GM12873 (cell line): ENCODE measurements around the gene ZBTB7B.

ENCODE experiments used
- TF ChIP-seq, protein P1 (sequence below): IDR thresholded peaks from 2 replicates; pipeline ENCODE4 v1.5.1; 2012; ENCODE audit warnings: low read depth, mild to moderate bottlenecking, moderate library complexity, low read length, control low read depth; ENCODE audit not compliant: insufficient read depth; ENCODE audit errors: missing control alignments

The ZBTB7B gene

DNA sequence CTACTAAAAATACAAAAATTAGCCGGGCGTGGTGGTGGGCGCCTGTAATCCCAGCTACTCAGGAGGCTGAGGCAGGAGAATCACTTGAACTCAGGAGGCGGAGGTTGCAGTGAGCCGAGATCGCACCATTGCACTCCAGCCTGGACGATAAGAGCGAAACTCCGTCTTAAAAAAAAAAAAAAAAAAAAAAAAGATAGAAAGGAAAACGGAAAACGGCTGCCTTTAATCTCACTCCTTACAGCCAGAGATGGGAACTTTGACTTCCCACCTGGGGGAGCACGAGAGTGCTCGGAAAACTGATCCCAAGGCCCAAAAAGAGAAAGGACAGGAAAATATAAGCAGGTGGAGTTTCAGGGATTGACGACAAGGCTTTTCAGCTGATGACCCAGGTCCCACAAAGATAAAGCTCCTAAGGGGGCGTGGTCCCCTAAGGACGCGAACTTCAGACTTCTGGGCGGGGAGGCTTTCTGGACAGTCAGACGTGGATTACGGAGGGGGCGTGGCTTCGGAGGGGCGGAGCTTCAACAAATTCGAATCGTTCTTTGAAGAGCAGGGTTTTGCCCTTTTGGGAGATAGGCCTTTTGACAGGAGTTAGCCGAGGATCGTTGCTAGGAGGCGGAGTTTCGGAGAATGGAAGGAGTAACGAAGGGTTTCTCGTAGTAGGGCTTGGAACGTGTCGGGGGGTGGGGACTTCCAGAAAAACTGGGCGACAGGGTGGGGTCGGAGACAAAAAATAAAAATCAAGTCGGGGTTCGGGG lies 29.1 kb upstream of the ZBTB7B start:
- TF ChIP-seq, protein P1, sequence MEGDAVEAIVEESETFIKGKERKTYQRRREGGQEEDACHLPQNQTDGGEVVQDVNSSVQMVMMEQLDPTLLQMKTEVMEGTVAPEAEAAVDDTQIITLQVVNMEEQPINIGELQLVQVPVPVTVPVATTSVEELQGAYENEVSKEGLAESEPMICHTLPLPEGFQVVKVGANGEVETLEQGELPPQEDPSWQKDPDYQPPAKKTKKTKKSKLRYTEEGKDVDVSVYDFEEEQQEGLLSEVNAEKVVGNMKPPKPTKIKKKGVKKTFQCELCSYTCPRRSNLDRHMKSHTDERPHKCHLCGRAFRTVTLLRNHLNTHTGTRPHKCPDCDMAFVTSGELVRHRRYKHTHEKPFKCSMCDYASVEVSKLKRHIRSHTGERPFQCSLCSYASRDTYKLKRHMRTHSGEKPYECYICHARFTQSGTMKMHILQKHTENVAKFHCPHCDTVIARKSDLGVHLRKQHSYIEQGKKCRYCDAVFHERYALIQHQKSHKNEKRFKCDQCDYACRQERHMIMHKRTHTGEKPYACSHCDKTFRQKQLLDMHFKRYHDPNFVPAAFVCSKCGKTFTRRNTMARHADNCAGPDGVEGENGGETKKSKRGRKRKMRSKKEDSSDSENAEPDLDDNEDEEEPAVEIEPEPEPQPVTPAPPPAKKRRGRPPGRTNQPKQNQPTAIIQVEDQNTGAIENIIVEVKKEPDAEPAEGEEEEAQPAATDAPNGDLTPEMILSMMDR = peak; percentile 15

DNA sequence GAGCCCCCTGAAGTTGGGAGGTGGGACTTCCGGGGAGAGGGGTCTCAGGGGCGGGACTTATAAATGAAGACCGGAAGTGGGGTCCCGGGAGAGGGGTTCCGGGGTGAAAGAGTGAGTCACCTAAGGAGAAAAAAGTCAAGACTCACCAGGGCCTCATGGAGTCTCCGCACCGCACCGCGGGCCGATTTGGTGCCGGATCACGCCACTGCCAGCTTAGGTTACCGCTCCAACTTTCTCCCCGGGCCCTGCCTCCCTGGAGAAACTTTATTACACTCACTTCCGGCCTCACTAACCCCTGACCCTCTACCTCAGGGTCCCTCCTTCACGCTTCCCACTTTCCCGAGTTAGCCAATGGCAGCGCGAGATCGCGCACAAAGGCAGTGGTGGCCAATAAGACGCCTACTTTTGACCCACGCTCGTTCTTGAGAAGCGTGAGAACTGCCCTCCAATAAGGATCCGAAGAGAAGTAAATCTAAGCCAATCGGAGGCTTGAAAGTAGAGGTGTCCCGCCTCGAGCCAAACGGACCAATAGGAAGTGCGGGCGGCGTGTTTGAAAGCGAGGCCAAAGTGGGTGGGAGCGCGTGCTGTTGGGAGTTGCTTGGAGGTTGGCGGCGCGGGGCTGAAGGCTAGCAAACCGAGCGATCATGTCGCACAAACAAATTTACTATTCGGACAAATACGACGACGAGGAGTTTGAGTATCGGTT lies 28.3 kb upstream of the ZBTB7B start, which contains the start of gene CKS1B:
CKS1B (plus strand) TSS at position 580 of the 706 bp plus-strand sequence; CDS start at position 645, 65 bp downstream.
- TF ChIP-seq, protein P1 = no peak

- TF ChIP-seq, protein P1 = no peak
These were observed 27.7 kb upstream of the ZBTB7B start for GRCh38 chr1:154974808-154975408.

GRCh38 chr1:154975409-154976059 lies 27.1 kb upstream of the ZBTB7B start:
- TF ChIP-seq, protein P1 = no peak

DNA sequence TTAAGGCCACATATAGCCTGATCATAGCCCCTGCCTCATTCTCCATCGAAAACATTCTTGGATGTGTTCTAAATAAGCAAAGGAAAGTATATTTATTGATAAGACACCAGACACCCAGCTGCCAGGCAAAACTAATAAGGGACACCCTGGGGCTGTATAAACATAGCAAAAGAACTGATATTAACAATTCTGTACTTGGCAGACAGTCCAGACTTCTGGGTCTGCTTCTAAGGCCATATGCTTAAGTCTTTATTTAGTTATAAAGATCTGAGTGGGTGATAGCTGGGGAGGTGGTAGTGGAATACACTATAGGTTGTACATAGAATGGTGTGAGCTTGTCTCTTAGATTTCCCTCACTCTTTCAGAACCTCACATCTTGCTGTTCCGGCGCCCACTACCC lies 24.2 kb upstream of the ZBTB7B start:
- TF ChIP-seq, protein P1 = no peak

- TF ChIP-seq, protein P1 = no peak
These were observed 20.3 kb upstream of the ZBTB7B start for GRCh38 chr1:154982341-154982740.
